GM18498 (cell line): ENCODE data around the gene CRKL.
"Not testable (repeated sequence)": the region's sequence is repeated elsewhere in the genome, so short reads cannot be mapped to it uniquely, and the experiment has no call there.

Experiments
- ATAC-seq: cut with Tn5 transposase; IDR thresholded peaks from one replicate; pipeline ENCODE4 v1.9.1; 2021; ENCODE audit warnings: mild to moderate bottlenecking, moderate library complexity; ENCODE audit not compliant: unreplicated experiment

The CRKL gene

DNA sequence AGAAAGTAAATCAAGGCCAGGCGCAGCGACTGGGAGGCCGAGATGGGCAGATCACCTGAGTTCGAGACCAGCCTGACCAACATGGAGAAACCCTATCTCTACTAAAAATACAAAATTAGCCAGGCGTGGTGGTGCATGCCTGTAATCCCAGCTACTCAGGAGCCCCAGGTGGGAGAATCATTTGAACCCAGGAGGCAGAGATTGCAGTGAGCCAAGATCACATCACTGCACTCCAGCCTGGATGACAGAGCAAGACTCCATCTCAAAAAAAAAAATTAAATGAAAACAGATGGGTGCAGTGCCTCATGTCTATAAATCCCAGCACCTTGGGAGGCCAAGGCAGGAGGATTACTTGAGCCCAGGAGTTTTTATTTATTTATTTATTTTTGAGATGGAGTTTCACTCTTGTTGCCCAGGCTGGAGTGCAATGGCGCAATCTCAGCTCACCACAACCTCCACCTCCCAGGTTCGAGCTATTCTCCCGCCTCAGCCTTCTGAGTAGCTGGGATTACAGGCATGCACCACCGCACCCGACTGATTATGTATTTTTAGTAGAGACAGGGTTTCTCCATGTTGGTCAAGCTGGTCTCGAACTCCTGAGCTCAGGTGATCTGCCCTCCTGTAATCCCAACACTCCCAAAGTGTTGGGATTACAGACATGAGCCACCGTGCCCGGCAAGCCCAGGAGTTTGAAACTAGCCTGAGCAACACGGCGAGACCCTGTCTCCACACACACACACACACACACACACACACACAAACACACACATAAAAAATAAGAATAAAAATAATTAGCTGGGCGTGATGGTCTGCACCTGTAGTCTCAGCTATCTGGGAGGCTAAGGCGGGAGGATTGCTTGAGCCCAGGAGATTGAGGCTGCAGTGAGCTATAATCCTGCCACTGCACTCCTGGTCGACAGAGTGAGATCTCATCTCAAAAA lies 15.8 kb upstream of the CRKL start:
- ATAC-seq: not testable (repeated sequence)

DNA sequence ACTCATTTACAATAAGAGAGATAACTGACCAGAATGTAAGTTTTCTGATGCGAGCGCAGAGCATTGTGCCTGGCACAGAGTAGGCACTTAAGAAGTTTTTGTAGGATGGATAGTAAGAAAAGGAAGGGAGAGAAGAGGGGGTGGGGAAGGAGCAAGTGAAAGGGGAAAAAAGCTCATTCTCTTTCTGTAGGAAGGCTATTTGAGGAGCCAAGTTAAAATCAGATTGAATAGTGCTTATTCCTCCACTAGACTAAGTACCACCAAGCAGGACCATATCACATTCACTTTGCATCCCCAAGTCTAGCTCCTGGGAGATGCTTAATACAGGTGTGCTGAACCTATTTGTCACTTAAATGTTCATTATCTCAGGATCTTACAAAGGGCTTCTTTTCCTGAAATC lies 14.1 kb upstream of the CRKL start:
- no peak for ATAC-seq

DNA sequence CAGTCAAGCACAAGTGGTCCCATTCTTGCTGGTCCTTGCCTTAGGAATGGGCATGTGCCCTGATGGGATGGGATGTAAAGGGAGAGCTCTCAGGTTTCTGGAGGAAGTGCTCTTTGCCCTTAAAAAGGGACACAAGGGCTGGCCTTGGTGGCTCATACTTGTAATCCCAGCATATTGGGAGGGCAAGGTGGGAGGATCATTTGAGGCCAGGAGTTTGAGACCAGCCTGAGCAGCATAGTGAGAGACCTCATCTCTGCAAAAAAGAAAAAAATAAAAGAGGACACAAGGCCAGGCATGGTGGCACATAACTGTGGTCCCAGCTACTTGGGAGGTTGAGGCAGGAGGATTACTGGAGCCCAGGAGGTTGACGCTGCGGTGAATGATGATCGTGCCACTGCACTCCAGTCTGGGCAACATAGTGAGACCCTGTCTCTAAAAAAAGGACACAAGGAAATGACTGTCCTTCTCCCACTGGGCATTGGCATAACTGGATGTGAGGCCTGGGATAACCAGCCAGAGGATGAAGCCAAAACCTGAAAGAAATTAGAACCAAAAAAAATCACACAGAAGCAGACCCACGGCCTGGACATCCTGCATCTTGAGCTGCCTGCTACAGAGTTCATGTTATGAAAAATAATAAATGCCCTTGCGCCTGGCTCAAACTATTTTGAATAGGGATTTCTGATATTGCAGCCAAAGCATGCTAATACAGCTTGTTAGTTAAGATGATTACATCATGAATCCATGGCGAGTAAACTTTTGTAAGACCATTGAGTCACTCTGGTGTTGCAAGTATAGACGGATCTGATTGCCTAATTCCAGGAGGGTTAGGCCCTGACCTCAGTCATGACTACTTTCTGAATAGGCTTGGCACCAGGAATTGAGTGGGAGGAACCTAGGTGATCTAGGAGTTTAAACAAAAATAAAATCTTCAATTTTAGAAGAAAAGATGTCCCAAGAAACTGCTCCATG lies 12.9 kb upstream of the CRKL start:
- ATAC-seq: no peak

DNA sequence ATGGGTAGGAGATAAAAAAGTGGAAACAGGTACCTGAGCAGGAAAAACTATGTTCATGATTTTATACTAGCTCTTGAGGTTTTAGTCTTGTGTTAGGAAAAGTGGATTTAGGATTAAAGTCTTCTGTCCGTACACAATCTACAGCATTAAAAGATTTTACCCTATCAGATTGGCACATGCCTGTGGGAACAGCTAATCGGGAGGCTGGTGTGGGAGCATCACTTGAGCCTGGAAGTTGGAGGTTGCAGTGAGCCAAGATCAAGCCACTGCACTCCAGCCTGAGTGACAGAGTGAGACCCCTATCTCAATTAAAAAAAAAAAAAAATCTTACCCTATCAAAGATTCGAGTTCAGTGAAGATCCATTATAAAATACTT lies 12.2 kb upstream of the CRKL start:
- ATAC-seq: no peak

DNA sequence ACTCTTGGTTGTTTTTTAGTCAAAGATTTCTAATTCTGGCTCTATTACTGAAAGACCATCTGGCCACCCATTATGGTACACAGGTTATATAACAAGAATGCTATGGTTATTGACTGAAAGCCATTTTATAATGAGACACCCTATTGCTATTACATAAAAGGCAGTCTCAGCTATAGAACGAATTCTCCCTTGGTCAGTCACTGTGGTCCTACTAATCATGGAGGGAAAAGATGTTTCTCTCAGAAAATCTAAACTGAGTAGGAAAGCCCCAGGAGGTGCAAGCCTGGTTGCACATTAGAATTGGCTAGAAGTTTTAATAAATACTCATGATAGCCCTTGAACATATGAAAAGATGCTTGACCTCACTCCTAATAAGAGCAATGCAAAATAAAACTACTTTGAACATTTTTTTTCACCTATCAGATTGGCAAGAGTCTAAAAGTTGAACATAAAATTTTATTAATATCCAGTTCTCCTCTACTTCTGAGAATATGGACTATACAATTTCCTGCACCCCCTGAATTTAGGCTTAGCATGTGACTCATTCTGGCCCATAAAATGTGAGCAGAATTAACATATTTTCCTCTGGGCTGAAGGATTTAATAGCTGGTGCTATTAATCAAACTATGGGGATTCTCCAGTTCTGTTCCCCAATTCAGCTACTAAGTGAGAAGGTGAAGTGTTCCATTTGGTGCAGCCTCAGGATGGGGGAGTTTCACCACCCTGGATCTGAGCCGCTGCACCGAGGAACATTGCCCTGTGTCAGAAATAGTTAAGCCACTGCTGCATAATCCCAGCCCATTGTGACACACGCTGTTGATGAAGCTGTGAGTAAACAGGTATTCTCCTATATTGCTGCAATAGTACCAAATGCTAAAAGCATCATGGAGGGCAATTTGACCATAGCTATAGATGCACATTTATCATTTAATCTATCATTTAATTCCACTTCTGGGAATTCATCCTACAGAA lies 11.5 kb upstream of the CRKL start:
- no peak for ATAC-seq

DNA sequence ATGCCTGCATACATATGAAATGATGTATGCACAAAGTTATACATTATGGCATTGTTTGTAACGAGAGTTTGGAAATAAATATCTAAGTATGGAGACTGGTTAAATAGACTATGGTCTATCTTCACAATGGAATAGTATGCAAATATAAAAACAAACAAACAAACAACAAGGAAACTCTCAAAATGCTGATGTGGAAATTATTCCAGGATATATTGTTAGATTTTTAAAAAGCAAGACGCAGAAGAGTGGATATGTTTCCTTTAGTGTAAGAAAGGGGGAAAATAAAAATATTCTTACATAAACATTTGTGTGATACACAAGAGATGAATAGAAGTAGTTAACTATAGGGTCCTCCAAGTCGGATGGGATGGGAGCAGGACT lies 10.8 kb upstream of the CRKL start:
- no peak for ATAC-seq

DNA sequence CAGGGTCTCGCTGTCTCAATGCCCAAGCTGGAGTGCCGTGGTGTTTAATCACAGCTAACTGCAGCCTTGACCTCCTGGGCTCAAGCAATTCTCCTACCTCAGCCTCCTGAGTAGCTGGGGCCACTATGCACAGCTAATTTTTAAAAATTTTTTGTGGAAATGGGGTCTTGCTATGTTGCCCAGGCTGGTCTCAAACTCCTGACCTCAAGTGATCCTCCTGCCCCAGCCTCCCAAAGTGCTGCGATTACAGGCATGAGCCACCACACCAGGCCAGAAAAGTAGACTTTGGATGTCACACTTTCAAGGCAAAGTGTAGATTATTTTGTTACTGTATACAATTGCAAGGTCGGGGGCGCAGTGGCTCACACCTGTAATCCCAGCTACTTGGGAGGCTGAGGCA lies 8.5 kb upstream of the CRKL start:
- not testable (repeated sequence) for ATAC-seq

DNA sequence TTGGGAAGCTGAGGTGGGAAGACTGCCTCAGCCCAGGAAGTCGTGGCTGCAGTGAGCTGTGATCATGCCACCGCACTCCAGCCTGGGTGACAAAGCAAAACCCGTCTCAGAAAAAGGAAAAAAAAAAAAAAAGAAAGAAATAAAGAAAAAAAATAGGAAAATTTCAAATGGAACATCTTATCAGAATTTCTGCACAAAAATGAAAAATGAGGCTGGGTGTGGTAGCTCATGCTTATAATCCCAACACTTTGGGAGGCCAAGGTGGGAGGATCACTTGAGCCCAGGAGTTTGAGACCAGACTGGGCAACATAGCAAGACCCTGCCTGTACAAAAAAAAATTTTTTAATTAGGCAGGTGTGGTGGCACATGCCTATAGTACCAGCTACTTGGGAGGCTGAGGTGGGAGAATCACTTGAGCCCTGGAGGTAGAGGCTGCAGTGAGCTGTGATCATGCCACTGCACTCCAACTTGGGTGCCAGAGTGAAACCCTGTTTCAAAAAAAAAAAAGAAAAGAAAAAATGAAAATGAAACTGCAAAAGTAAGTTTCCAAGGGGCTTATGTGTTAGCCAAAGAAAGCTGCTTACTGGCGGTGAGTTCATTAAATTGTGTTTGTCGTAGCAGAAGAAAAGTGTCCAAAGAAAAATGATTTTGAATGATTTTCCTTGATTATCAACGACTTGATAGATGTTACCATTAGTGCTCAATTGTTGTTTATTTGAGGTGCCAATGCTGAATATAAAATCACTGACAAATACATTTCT lies 7.5 kb upstream of the CRKL start:
- ATAC-seq: no peak

DNA sequence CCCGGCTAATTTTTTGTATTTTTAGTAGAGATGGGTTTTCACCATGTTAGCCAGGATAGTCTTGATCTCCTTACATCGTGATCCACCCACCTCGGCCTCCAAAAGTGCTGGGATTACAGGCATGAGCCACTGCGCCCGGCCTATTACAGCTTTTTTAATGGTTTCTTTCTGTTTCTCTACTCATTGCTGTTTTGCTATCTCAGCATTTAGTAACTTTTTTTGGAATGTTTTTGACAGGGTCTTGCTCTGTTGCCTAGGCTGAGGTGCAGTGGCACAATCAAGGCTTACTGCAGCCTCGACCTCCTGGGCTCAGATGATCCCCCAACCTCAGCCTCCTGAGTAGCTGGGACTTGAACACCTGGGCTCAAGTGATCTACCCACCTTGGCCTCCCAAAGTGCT lies 4.7 kb upstream of the CRKL start:
- no peak for ATAC-seq

DNA sequence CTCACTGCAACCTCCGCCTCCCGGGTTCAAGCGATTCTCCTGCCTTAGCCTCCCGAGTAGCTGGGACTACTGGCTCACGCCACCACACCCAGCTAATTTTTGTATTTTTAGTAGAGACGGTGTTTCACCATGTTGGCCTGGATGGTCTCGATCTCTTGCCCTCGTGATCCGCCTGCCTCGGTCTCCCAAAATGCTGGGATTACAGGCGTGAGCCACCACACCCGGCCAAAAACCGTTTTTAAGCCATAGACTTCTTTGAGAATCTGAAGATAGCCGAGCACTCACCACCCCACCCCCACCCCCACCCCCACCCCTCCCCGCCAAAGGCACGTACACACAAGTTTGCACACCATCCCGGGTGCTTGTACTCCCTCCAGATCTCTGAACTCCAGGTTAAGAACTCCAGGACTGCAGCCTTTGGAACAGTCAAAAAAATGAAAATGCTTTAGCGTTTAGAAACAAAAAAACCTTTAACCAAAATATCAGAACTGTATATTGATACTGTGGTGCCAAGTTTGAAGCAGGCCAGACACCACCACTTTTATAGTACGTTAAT lies 1.5 kb downstream of the CRKL start:
- no peak for ATAC-seq

DNA sequence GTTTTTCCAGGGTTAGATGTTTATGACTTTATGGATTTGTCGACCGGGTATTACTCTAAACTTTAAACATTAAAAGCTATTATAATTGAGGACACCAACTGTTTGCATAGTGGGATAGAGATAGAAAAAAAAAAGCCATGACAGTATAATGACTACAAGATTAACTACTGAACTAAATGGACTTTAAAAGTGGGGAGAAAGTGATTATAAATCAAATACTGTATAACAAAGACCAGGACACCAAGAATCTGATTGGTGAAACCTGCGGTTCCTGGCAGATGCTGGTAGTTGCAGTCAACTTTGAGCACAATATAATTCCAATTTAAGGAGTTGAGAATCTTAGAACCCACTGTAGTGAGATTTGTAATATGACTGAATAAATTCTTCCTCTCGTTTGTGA lies 2.5 kb downstream of the CRKL start:
- no peak for ATAC-seq

DNA sequence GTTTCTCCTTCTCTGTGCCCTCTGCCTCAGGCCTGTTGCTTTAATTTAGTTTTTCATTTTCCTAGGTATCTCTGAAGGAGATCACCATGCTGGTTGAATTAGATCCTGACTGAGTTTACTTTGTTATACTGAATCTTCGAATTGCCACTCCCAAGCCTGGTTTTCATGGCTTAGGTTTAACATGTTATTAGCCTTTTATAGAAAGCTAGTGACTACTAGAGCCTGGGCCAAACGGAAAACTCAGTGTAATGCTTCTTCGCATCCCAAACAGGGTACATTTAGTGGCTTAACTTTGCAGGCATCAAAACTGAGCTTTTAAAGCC lies 3.6 kb downstream of the CRKL start:
- no peak for ATAC-seq

DNA sequence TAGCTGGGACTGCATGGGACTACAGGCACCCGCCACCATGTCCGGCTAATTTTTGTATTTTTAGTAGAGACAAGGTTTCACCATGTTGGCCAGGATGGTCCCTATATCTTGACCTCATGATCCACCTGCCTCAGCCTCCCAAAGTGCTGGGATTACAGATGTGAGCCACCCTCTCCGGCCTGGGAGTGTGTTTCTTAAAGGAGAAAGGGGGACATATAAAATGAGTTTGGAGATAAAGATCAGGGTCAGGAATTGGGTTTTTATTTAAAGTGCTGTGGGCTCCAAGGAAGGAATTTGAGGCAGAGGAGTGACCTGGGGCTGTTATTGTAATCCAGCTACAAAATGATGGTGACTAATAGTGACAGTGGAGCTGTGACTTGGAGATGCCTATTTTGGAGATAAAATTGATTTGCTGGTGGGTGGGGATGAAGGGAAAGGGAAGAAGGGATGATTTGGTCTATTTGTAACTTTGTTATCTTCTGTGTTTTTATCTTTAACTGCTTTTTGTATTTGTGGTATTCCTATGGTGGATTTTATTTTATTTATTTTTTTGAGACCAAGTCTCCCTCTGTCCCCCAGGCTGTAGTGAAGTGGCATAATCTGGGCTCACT lies 5.0 kb downstream of the CRKL start:
- no peak for ATAC-seq

DNA sequence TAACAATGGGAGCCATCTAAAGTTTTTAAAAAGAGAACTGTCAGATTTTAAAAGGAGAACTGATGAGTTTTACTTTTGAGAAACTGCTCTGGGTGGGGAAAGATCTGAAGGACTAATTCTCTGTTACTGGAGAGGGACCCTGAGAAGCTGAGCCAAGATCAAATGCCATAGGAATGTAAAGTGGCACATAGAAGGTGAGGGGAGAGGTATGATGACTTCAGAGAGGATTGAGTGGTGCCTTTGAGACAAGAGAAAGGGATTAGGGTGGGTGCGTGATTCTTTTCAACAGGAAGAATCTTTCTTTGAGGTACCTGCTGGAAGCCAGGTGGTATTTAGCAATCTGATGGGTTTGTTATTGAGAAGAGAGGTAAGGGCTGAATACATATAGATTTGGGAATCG lies 9.0 kb downstream of the CRKL start:
- ATAC-seq: no peak

DNA sequence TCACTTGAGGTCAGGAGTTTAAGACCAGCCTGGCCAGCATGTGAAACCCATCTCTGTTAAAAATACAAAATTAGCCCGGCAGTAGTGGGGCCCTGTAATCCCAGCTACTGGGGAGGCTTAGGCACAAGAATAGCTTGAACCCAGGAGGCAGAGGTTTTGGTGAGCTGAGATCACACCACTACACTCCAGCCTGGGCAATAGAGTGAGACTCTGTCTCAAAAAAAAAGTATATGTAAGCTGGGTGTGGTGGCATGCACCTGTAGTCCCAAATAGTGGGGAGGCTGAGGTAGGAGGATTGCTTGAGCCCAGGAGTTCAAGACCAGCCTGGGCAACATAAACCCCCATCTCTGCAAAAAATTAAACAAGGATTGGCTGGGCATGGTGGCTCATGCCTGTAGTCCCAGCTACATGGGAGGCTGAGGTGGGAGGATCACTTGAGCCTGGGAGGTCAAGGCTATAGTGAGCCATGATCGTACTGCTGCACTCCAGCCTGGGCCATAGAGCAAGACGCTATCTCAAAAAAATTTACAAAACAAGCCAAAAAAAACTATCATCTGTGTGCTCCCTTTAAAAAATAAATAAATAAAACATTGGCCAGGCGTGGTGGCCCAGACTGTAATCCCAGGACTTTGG lies 10.8 kb downstream of the CRKL start:
- no peak for ATAC-seq

DNA sequence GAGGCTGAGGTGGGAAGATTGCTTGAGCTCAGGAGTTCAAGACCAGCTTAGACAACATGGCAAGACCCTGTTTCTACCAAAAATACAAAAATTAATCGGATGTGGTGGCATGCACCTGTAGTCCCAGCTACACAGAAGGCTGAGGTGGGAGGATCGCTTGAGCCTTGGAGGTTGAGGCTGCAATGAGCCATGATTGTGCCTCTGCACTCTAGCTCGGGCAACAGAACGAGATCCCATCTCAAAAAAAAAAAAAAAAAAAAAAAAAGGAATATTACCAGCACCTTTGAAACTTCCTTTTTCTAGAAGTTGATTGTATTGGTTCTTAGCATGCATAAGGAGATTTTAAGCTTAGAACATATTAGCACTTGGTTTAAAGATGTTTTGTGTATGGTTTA lies 11.4 kb downstream of the CRKL start:
- no peak for ATAC-seq

DNA sequence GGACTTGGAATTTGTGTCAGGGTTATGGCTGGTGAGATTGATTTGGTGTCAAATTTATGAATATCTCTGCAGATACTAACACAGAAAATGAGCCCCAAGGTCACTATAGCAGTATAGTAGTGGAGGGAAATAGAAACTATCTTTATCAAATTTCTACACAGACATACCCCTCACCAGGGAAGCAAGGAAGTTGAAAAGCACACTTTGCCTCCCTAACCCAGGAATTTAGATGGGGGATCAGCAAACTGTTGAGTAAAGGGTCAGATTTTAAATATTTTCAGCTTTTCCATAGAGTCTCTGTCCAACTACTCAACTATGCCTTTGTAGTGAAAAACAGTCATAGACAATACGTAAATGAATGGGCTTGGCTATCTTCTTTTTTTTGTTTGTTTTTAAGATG lies 12.8 kb downstream of the CRKL start:
- ATAC-seq: no peak

DNA sequence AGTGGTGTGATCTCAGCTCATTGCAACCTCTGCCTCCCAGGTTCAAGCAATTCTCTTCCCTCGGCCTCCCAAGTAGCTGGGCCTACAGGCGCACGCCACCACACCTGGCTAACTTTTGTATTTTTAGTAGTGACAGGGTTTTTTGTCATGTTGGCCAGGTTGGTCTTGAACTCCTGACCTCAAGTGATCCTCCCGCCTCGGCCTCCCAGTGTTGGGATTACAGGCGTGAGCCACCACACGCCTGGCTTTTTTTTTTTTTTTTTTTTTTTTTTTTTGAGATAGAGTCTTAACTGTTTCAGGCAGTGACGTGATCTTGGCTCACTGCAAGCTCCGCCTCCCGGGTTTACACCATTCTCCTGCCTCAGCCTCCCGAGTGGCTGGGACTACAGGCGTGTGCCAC lies 13.2 kb downstream of the CRKL start:
- not testable (repeated sequence) for ATAC-seq

DNA sequence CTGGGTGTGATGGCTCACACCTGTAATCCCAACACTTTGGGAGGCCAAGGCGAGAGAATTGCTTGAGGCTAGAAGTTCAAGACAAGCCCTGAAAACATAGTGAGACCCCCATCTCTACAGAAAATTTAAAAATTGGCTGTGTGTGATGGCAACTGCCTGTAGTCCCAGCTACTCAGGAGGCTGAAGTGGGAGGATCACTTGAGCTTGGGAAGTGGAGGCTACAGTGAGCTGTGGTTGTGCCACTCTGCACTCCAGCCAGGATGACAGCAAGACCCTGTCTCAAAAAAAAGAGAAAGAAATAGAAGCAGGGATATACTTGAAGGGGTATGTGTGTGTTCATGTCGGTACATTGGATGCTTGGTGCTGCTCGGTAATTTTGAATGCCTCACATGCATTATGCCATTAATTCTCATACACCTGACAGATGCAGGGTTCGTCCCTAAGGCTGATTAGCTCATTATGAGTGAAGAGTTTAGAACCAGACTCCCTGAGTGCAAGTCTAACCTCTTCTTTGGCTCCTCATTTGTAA lies 14.0 kb downstream of the CRKL start:
- ATAC-seq: no peak
